HEK293 (cell line): Measurements from ENCODE around the gene ZFHX3.

ENCODE experiments used
- KLF8 ChIP-seq: fragments of 450-650 bp; formaldehyde crosslinking; IDR thresholded peaks from 2 replicates; pipeline ENCODE4 v1.5.1; 2016; ENCODE audit warnings: missing biosample characterization, missing genetic modification characterization
- YY1 ChIP-seq: fragments of 450-650 bp; formaldehyde crosslinking; IDR thresholded peaks from 2 replicates; pipeline ENCODE4 v1.5.1; 2018; ENCODE audit warnings: missing biosample characterization, missing genetic modification characterization
- ZIC2 ChIP-seq: fragments of 450-650 bp; formaldehyde crosslinking; IDR thresholded peaks from 2 replicates; pipeline ENCODE4 v1.5.1; 2016; ENCODE audit warnings: missing biosample characterization, missing genetic modification characterization
- ZNF157 ChIP-seq: fragments of 450-650 bp; formaldehyde crosslinking; IDR thresholded peaks from 2 replicates; pipeline ENCODE4 v1.5.1; 2016; ENCODE audit warnings: missing biosample characterization, missing genetic modification characterization
- ZNF416 ChIP-seq: fragments of 450-650 bp; formaldehyde crosslinking; IDR thresholded peaks from 2 replicates; pipeline ENCODE4 v1.5.1; 2016; ENCODE audit warnings: missing biosample characterization, missing genetic modification characterization
- TF ChIP-seq, protein P1 (sequence below): fragments of 450-650 bp; formaldehyde crosslinking; IDR thresholded peaks from 2 replicates; pipeline ENCODE4 v1.5.1; 2016; ENCODE audit warnings: missing biosample characterization, missing genetic modification characterization
- TF ChIP-seq, protein P2 (sequence below): fragments of 450-650 bp; formaldehyde crosslinking; IDR thresholded peaks from 2 replicates; pipeline ENCODE4 v1.5.1; 2017; ENCODE audit warnings: missing biosample characterization, missing genetic modification characterization

GRCh38 chr16:72901000-72901627 lies 146.8 kb downstream of the ZFHX3 start:
- TF ChIP-seq, protein P1, sequence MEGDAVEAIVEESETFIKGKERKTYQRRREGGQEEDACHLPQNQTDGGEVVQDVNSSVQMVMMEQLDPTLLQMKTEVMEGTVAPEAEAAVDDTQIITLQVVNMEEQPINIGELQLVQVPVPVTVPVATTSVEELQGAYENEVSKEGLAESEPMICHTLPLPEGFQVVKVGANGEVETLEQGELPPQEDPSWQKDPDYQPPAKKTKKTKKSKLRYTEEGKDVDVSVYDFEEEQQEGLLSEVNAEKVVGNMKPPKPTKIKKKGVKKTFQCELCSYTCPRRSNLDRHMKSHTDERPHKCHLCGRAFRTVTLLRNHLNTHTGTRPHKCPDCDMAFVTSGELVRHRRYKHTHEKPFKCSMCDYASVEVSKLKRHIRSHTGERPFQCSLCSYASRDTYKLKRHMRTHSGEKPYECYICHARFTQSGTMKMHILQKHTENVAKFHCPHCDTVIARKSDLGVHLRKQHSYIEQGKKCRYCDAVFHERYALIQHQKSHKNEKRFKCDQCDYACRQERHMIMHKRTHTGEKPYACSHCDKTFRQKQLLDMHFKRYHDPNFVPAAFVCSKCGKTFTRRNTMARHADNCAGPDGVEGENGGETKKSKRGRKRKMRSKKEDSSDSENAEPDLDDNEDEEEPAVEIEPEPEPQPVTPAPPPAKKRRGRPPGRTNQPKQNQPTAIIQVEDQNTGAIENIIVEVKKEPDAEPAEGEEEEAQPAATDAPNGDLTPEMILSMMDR (tag by site-specific recombination), result no peak
- TF ChIP-seq YY1 (tag by site-specific recombination) (no peak), ZIC2 (no peak), KLF8 (tag by site-specific recombination) (no peak), ZNF157 (tag by site-specific recombination) (no peak), ZNF416 (tag by site-specific recombination) (no peak)
- TF ChIP-seq, protein P2, sequence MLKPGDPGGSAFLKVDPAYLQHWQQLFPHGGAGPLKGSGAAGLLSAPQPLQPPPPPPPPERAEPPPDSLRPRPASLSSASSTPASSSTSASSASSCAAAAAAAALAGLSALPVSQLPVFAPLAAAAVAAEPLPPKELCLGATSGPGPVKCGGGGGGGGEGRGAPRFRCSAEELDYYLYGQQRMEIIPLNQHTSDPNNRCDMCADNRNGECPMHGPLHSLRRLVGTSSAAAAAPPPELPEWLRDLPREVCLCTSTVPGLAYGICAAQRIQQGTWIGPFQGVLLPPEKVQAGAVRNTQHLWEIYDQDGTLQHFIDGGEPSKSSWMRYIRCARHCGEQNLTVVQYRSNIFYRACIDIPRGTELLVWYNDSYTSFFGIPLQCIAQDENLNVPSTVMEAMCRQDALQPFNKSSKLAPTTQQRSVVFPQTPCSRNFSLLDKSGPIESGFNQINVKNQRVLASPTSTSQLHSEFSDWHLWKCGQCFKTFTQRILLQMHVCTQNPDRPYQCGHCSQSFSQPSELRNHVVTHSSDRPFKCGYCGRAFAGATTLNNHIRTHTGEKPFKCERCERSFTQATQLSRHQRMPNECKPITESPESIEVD, result no peak
